Keratinocyte (primary cell): ENCODE measurements around the gene NELL1. TPM values are rescaled to one million over a fixed set of nuclear protein-coding genes. Genes with fewer than 3 reads are reported as not detected.

Experiments used
- DNase-seq: peaks from one replicate; pipeline ENCODE4 v3.0.0-alpha.2; 2011; ENCODE audit warnings: low read depth, missing footprints, low spot score
- FAIRE-seq: peaks from 2 replicates; lab custom pipeline; 2011; peaks lifted over from hg19 to GRCh38; lab: Jason Lieb, UNC
- H2AFZ ChIP-seq: 2 replicates; pipeline ENCODE4 v1.6.0; 2012; ENCODE audit warnings: low read length, control low read depth, inconsistent platforms; ENCODE audit not compliant: control insufficient read depth
- H3K27ac ChIP-seq: 2 replicates; pipeline ENCODE4 v1.5.1; 2011; ENCODE audit warnings: low read length; ENCODE audit not compliant: control insufficient read depth, insufficient read depth
- H3K27me3 ChIP-seq: 3 replicates; pipeline ENCODE4 v1.6.0; 2011; ENCODE audit warnings: low read length; ENCODE audit not compliant: control insufficient read depth, insufficient read depth; ENCODE audit errors: extremely low read depth
- H3K36me3 ChIP-seq, 2 experiments: 2 replicates in 1 of 2; 3 replicates in 1 of 2; pipeline ENCODE4 v1.5.1; 2011; ENCODE audit warnings: low read length in 2 of 2, mild to moderate bottlenecking in 1 of 2; ENCODE audit not compliant: control insufficient read depth in 2 of 2, insufficient read depth in 2 of 2; ENCODE audit errors: extremely low read depth in 1 of 2
- H3K4me1 ChIP-seq: 3 replicates; pipeline ENCODE4 v1.5.1; 2011; ENCODE audit warnings: low read length; ENCODE audit not compliant: control insufficient read depth, insufficient read depth; ENCODE audit errors: extremely low read depth
- H3K4me2 ChIP-seq: 3 replicates; pipeline ENCODE4 v1.6.0; 2011; ENCODE audit warnings: low read depth, low read length; ENCODE audit not compliant: control insufficient read depth, insufficient read depth; ENCODE audit errors: extremely low read depth
- H3K4me3 ChIP-seq, 3 experiments: fragments of 200-600 bp in 1 of 3; sonication (generic) in 1 of 3; 2 replicates in 2 of 3; 3 replicates in 1 of 3; pipeline ENCODE4 v1.5.1; 2011 to 2016; ENCODE audit warnings: low read length in 3 of 3, mild to moderate bottlenecking in 3 of 3, control low read depth in 2 of 3, inconsistent platforms in 1 of 3, low read depth in 1 of 3, mixed read lengths in 1 of 3, mixed run types in 1 of 3, moderate library complexity in 1 of 3; ENCODE audit not compliant: control insufficient read depth in 2 of 3, insufficient read depth in 2 of 3; ENCODE audit errors: extremely low read depth in 1 of 3
- H3K79me2 ChIP-seq: 2 replicates; pipeline ENCODE4 v1.6.0; 2012; ENCODE audit warnings: low read length; ENCODE audit not compliant: control insufficient read depth, insufficient read depth
- H3K9ac ChIP-seq: 3 replicates; pipeline ENCODE4 v1.6.0; 2011; ENCODE audit warnings: low read length; ENCODE audit not compliant: control insufficient read depth, insufficient read depth; ENCODE audit errors: extremely low read depth
- H3K9me1 ChIP-seq: 3 replicates; pipeline ENCODE4 v1.6.0; 2011; ENCODE audit warnings: low read length; ENCODE audit not compliant: control insufficient read depth, insufficient read depth; ENCODE audit errors: extremely low read depth
- H3K9me3 ChIP-seq: 2 replicates; pipeline ENCODE4 v1.5.1; 2012; ENCODE audit warnings: low read depth, low read length; ENCODE audit not compliant: control insufficient read depth
- H4K20me1 ChIP-seq: 3 replicates; pipeline ENCODE4 v1.6.0; 2011; ENCODE audit warnings: low read length; ENCODE audit not compliant: control insufficient read depth, insufficient read depth; ENCODE audit errors: extremely low read depth
- CTCF ChIP-seq, 3 experiments: IDR thresholded peaks in 1 of 3; conservative IDR thresholded peaks in 1 of 3; optimal IDR thresholded peaks in 1 of 3; 2 replicates in 2 of 3; 3 replicates in 1 of 3; pipeline versions ENCODE3 to v1.5.1; 2011; ENCODE audit warnings: low read length in 3 of 3, mild to moderate bottlenecking in 3 of 3, moderate library complexity in 2 of 3, control low read depth in 1 of 3, inconsistent platforms in 1 of 3; ENCODE audit not compliant: insufficient read depth in 2 of 3; ENCODE audit errors: extremely low read depth in 1 of 3
- EZH2 ChIP-seq: IDR thresholded peaks from one replicate; pipeline ENCODE4 v1.6.1; 2012; ENCODE audit warnings: inconsistent platforms, mild to moderate bottlenecking, low read length, moderate library complexity
- dilution Hi-C: fragments of 300-500 bp; cut with MboI; formaldehyde crosslinking; loops from one replicate; pipeline ENCODE4 v1.7.0; 2020; ENCODE audit warnings: low sequenced_read_pairs; ENCODE audit not compliant: extremely low pct_ligation_motif_present
- polyA plus RNA-seq, 5 experiments: library from polyadenylated mRNA; depleted of rRNA in 3 of 5; stranded (reverse) in 3 of 5; stranded (forward) in 1 of 5; unstranded in 1 of 5; fragments of >200 nt; gene quantifications; 1 replicate in 1 of 5; 2 replicates in 3 of 5; 3 replicates in 1 of 5; pipeline versions ENCODE4 v1.2.1 to v1.2.3, GENCODE V29; 2011 to 2012; ENCODE audit warnings: missing spikeins in 2 of 5, low read depth in 1 of 5, low replicate concordance in 1 of 5

Gene NELL1
- polyA plus RNA-seq, 1 donor (not counting 4 experiments of a cell fraction or from before 2014, with no cell fraction given) = not detected

GRCh38 chr11:20672575-20672974, 3.2 kb downstream of the NELL1 start:
- H4K20me1 ChIP-seq = no peaks in the 10 kb centered on the region
- no peaks in the 10 kb centered on the region for H3K36me3 ChIP-seq
- no peaks in the 10 kb centered on the region for H3K9me3 ChIP-seq
- H3K4me2 ChIP-seq = no peak overlapping the region
- DNase-seq (no peak), FAIRE-seq (no peak)
- dilution Hi-C loops = no loop called here
- H3K4me1 ChIP-seq = no peaks in the 10 kb centered on the region
- H3K9ac ChIP-seq = no peak overlapping the region
- peaks cover 47% of the 10 kb centered on the region for H3K27me3 ChIP-seq
- no peak overlapping the region for H3K27ac ChIP-seq
- H3K79me2 ChIP-seq = no peaks in the 10 kb centered on the region
- TF ChIP-seq CTCF (optimal IDR thresholded peaks at IDR 0.05 in 1 of 3, IDR thresholded peaks at IDR 0.05 in 1 of 3, conservative IDR thresholded peaks at IDR 0.05 in 1 of 3; ENCODE audit: extremely low read depth in 1 of 3, insufficient read depth in 2 of 3, low read length in 3 of 3) (peak; percentile 20 to 39 (median 31)), EZH2 (no peak)
- no peaks in the 10 kb centered on the region for H3K9me1 ChIP-seq
- H3K4me3 ChIP-seq = no peak overlapping the region
- H2AFZ ChIP-seq = no peak overlapping the region

GRCh38 chr11:20676658-20677057, 7.3 kb downstream of the NELL1 start:
- H3K9me1 ChIP-seq = no peaks in the 10 kb centered on the region
- TF ChIP-seq EZH2 (no peak), CTCF (optimal IDR thresholded peaks at IDR 0.05 in 1 of 3, IDR thresholded peaks at IDR 0.05 in 1 of 3, conservative IDR thresholded peaks at IDR 0.05 in 1 of 3; ENCODE audit: extremely low read depth in 1 of 3, insufficient read depth in 2 of 3, low read length in 3 of 3) (no peak)
- FAIRE-seq (no peak), DNase-seq (no peak)
- no peaks in the 10 kb centered on the region for H3K4me1 ChIP-seq
- H3K9me3 ChIP-seq = no peaks in the 10 kb centered on the region
- H3K4me3 ChIP-seq = no peak overlapping the region
- H3K27me3 ChIP-seq = peaks cover 7% of the 10 kb centered on the region
- no peak overlapping the region for H2AFZ ChIP-seq
- H3K36me3 ChIP-seq = no peaks in the 10 kb centered on the region
- no peak overlapping the region for H3K4me2 ChIP-seq
- H3K9ac ChIP-seq = no peak overlapping the region
- H3K79me2 ChIP-seq = no peaks in the 10 kb centered on the region
- dilution Hi-C loops = no loop called here
- H4K20me1 ChIP-seq = no peaks in the 10 kb centered on the region
- H3K27ac ChIP-seq = no peak overlapping the region
